Measurements from ENCODE around the gene EPB41L3.

EPB41L3 gene

DNA sequence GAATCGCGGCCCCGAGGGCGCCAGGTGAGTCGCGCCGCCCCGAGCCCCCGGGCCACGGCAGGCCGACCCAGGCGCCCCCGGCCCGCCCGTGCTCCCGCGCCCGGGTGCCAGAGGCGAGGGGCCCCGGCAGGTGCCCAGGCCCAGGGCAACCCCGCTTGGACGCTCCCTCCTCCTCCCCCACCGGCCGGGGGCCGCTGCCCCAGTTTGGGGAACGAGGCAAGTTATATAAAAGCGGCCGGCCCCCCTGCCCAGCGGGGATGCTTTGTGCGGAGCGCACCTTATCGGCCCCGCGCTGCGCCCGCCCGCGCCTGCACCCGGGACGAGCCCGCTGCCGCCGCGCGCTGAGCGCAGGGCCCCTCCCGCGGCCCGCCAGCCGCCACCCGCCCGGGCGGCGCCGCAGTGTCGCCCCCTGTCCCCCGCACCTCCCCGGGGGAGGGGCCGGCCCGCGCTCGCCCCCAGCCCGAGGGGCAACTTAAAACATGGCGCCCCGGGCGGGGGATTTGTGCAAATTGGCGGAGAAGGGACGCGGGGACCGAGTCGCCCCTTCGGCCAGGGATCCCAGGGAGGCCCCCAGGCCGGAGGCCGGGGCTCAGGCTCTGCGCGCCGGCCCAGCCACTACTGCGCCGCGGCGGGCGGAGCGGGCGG, 639 bp downstream of the EPB41L3 start:
- Histone ChIP-seq H3K79me2 (peaks cover 15% of the 10 kb centered on the region), H3K4me2 (ENCODE audit: low read length) (peak overlapping the region; percentile 74), H3K4me3 (ENCODE audit: low read depth, low read length) (peak overlapping the region; percentile 53), H3K27me3 (ENCODE audit: control insufficient read depth, insufficient read depth, low read length) (no peaks in the 10 kb centered on the region), H2AFZ (peak overlapping the region; percentile 57), H3K4me1 (peaks cover 10% of the 10 kb centered on the region), H3K9me3 (ENCODE audit: control insufficient read depth, low read length) (no peaks in the 10 kb centered on the region), H3K36me3 (ENCODE audit: control insufficient read depth, insufficient read depth, low read length) (no peaks in the 10 kb centered on the region), H3K27ac (peak overlapping the region; percentile 76), H3K9ac (no peak overlapping the region)
- TF ChIP-seq, protein P1, sequence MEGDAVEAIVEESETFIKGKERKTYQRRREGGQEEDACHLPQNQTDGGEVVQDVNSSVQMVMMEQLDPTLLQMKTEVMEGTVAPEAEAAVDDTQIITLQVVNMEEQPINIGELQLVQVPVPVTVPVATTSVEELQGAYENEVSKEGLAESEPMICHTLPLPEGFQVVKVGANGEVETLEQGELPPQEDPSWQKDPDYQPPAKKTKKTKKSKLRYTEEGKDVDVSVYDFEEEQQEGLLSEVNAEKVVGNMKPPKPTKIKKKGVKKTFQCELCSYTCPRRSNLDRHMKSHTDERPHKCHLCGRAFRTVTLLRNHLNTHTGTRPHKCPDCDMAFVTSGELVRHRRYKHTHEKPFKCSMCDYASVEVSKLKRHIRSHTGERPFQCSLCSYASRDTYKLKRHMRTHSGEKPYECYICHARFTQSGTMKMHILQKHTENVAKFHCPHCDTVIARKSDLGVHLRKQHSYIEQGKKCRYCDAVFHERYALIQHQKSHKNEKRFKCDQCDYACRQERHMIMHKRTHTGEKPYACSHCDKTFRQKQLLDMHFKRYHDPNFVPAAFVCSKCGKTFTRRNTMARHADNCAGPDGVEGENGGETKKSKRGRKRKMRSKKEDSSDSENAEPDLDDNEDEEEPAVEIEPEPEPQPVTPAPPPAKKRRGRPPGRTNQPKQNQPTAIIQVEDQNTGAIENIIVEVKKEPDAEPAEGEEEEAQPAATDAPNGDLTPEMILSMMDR (IDR thresholded peaks at IDR 0.05), result no peak

DNA sequence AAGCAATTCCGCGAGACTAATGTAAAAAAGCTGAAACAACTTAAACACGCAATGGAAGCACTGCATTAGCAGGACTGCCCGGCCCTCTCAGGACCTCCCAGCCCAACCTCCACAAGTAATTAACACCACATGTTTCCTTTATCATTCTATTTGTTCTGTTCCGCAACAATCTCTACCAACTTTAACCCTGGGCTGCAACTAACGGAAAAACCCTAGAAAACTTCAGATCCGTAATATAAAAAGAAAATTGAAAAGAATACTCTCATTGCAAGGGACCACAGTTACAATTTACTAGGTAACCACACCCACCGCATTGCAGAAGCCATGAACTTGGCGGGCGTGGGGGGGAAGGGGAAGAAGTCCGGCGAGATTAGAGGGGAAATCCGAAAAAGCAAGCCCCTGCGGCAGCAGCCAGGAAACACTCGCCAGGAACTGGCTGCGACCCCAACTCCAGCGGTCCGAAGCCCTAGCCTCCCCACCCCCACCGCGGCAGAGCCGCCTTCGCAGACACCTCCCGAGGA, 1.2 kb downstream of the EPB41L3 start:
- no peaks in the 10 kb centered on the region for H3K9me3 ChIP-seq (ENCODE audit: control insufficient read depth, low read length)
- H3K79me2 ChIP-seq, result peaks cover 19% of the 10 kb centered on the region
- H3K9ac ChIP-seq, result no peak overlapping the region
- H3K4me2 ChIP-seq (ENCODE audit: low read length), result peak overlapping the region; percentile 74
- peak overlapping the region; percentile 57 for H2AFZ ChIP-seq
- no peaks in the 10 kb centered on the region for H3K36me3 ChIP-seq (ENCODE audit: control insufficient read depth, insufficient read depth, low read length)
- TF ChIP-seq, protein P1 (IDR thresholded peaks at IDR 0.05), result no peak
- H3K27ac ChIP-seq, result peak overlapping the region; percentile 56
- peak overlapping the region; percentile 53 for H3K4me3 ChIP-seq (ENCODE audit: low read depth, low read length)
- no peaks in the 10 kb centered on the region for H3K27me3 ChIP-seq (ENCODE audit: control insufficient read depth, insufficient read depth, low read length)
- H3K4me1 ChIP-seq, result peaks cover 12% of the 10 kb centered on the region

DNA sequence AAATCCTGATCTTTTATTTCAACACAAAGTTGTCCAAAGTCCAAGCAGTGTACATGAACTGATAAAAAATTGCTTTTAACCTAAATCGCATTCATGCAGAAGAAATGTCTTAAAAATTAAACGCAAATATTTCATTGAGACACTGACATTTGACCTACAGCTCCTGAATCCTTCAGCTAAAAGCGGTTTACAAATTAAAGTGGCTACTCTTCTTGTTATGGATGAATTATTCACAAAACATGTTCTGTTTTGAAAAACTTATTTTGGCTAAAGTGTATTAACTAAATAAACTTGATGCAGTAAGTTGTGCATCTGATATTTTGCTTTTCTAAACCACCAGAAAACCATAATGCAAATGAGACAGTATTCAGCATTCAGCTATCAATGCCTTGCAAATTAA, 2.2 kb downstream of the EPB41L3 start:
- Histone ChIP-seq H3K4me1 (peaks cover 12% of the 10 kb centered on the region), H3K4me3 (ENCODE audit: low read depth, low read length) (no peak overlapping the region)

DNA sequence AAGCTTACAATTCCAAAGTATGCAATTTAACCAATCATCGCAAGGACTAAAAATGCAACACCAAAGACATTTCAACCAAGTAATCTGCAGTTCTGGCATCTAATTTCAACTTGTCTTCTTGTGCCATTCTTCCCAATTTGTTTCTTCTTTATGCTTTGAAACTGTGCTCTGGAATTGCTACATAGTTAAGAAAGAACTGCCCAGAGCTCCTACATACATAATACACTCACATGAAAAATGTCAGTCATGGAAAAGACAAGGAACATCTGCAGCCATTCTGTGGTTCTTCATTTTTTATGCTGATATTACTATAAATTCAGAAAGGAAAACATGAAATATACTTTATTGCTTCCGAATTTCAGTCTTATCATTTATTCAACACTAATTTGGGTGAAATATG, 4.4 kb downstream of the EPB41L3 start:
- no peak overlapping the region for H3K9ac ChIP-seq
- no peaks in the 10 kb centered on the region for H3K27me3 ChIP-seq (ENCODE audit: control insufficient read depth, insufficient read depth, low read length)
- H2AFZ ChIP-seq, result no peak overlapping the region
- peaks cover 7% of the 10 kb centered on the region for H3K4me1 ChIP-seq
- no peaks in the 10 kb centered on the region for H3K9me3 ChIP-seq (ENCODE audit: control insufficient read depth, low read length)
- H3K36me3 ChIP-seq (ENCODE audit: control insufficient read depth, insufficient read depth, low read length), result no peaks in the 10 kb centered on the region
- TF ChIP-seq, protein P1 (IDR thresholded peaks at IDR 0.05), result no peak
- peaks cover 25% of the 10 kb centered on the region for H3K79me2 ChIP-seq
- H3K4me3 ChIP-seq (ENCODE audit: low read depth, low read length), result no peak overlapping the region
- no peak overlapping the region for H3K4me2 ChIP-seq (ENCODE audit: low read length)
- no peak overlapping the region for H3K27ac ChIP-seq

More for the DNA sequence above, 2.2 kb downstream of the EPB41L3 start:
- H2AFZ ChIP-seq, result no peak overlapping the region
- no peaks in the 10 kb centered on the region for H3K27me3 ChIP-seq (ENCODE audit: control insufficient read depth, insufficient read depth, low read length)
- H3K9ac ChIP-seq, result no peak overlapping the region
- no peaks in the 10 kb centered on the region for H3K9me3 ChIP-seq (ENCODE audit: control insufficient read depth, low read length)
- no peak overlapping the region for H3K27ac ChIP-seq
- H3K36me3 ChIP-seq (ENCODE audit: control insufficient read depth, insufficient read depth, low read length), result no peaks in the 10 kb centered on the region
- peaks cover 23% of the 10 kb centered on the region for H3K79me2 ChIP-seq
- TF ChIP-seq, protein P1 (IDR thresholded peaks at IDR 0.05), result no peak
- no peak overlapping the region for H3K4me2 ChIP-seq (ENCODE audit: low read length)

DNA sequence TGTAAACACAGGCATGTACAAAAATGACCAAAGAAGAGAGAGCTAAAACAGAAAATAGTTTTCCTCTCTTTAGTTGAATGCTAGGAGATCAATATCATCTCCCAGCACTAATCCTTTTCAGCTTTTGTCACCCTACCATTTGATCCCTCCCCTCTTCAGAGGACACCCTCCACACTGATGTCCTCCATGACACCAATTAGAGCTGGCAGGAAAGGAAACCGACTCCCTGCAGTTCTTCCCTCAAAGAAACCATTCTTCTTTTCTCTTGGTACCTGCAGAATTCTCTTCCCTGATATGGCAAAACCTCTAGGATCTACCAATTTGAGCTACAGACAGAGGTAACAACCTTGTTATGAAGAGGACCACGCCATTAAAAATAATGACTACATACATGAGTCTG, 5.3 kb downstream of the EPB41L3 start:
- no peak overlapping the region for H3K27ac ChIP-seq
- no peak overlapping the region for H3K9ac ChIP-seq
- H3K36me3 ChIP-seq (ENCODE audit: control insufficient read depth, insufficient read depth, low read length), result no peaks in the 10 kb centered on the region
- H3K4me1 ChIP-seq, result peaks cover 7% of the 10 kb centered on the region
- TF ChIP-seq, protein P1 (IDR thresholded peaks at IDR 0.05), result no peak
- no peak overlapping the region for H3K4me3 ChIP-seq (ENCODE audit: low read depth, low read length)
- no peak overlapping the region for H3K4me2 ChIP-seq (ENCODE audit: low read length)
- H3K79me2 ChIP-seq, result peaks cover 24% of the 10 kb centered on the region
- H2AFZ ChIP-seq, result no peak overlapping the region
- H3K27me3 ChIP-seq (ENCODE audit: control insufficient read depth, insufficient read depth, low read length), result no peaks in the 10 kb centered on the region
- no peaks in the 10 kb centered on the region for H3K9me3 ChIP-seq (ENCODE audit: control insufficient read depth, low read length)
